GM21786 (cell line): Measurements from ENCODE around the gene ASGR2.
"Not testable (repeated sequence)": the region's sequence is repeated elsewhere in the genome, so short reads cannot be mapped to it uniquely, and the experiment has no call there.

Experiments
- ATAC-seq: cut with Tn5 transposase; IDR thresholded peaks from one replicate; pipeline ENCODE4 v1.9.1; 2021; ENCODE audit not compliant: unreplicated experiment

The ASGR2 gene

DNA sequence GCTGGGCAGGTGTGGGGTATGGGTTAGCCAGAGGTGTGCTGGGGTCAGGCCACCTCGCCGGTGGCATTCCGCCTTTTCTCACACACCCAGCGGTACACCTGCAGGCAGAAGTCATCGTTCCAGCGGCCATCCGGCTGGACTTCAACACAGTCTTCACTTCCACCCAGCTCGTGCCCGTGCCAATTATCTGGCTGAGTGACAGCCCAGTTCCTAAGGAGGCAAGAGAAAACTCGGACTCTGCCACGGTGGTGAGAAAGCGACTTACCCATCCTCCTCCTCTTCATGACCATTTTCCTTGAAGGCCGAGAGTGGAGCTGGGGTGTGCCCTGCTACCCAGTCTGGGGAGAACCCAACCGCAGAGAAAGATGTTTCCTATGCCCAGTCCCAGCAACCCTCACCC is 13.1 kb downstream of the ASGR2 start:
- ATAC-seq = no peak

DNA sequence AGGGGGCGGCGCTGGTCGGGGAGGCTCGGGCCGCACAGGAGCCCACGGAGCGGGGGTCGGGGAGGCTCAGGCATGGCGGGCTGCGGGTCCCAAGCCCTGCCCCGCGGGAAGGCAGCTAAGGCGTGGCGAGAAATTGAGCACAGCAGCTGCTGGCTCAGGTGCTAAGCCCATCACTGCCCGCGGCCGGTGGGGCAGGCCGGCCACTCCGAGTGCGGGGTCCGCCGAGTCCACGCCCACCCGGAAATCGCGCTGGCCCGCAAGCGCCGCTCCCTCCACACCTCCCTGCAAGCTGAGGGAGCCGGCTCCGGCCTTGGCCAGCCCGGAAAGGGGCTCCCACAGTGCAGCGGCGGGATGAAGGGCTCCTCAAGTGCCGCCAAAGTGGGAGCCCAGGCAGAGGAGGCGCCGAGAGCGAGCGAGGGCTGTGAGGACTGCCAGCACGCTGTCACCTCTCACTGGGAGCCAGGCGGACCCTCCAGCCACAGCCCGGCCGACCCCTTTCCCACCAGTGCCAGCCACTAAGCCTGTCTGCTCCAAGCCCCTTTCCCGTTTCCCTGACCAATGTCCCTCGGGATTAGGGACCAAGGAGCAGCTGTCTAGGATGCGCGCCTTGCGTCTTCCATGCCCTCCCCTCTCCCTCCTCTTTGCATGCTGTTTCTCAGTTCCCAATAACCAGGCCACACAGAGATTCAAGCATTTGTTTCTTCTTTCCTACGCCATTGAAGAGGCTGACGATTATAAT is 13.8 kb downstream of the ASGR2 start:
- not testable (repeated sequence) for ATAC-seq

DNA sequence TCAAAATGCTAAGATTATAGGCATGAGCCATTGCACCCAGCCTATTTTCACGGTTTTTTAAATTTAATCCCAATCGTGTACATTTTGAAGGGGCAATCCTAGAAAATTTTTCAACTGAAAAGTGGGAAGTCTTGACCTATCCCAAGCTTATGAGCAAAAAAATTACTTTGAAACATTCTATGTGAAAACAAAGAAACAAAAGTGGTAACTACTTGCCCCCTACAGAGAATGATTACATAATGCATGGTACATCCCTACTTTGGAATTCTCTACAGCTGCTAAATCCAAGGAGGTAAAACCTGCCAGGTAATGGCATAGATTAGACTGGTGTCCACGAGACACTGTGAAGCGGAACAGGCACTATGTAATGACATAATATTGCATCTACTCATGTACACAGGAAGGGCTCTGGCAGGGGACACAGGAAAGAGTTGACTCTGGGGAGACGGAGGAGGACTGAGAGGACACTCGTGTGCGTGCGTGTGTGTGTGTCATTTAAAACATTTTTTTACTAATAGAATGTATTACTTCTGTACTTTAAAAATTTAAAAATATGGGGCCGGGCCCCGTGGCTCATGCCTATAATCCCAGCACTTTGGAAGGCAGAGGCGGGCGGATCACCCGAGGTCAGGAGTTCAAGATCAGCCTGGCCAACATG is 15.7 kb downstream of the ASGR2 start:
- ATAC-seq = no peak

DNA sequence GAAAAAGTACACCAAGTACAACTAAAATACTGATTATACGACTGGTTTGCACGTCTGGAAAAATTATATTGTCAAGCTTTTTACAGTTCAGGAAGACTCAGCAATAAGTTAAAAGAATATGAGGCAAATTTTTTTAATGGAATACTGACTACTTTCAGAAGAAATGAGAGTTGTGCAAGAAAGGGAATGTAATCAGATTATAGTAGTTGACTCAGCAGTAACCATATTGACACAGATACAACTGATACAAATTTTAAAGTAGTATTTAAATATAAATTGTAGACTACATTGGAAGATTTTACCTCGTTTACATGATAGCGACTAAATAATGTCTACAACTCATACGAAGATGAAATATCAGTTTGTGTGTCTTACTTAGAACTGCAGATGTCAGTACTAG is 16.7 kb downstream of the ASGR2 start:
- no peak for ATAC-seq

DNA sequence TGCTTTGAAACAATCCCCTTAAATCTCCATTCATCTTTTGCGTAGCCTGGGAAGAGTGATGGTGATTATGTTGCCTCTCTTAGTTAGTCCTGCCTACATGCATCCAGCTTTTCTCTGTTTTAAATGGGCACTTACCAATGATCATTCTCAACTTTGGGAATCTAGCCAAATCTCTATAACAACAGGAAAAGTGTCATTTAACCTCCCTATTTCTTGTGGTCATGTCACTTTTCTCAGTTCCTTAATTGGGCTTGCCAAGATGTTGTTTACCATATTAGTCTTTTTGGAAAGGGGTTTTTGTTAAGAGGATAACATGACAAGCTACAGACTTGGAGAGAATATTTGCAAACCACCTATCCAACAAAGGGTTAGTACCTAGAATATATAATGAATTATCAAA is 19.0 kb downstream of the ASGR2 start:
- ATAC-seq = no peak

DNA sequence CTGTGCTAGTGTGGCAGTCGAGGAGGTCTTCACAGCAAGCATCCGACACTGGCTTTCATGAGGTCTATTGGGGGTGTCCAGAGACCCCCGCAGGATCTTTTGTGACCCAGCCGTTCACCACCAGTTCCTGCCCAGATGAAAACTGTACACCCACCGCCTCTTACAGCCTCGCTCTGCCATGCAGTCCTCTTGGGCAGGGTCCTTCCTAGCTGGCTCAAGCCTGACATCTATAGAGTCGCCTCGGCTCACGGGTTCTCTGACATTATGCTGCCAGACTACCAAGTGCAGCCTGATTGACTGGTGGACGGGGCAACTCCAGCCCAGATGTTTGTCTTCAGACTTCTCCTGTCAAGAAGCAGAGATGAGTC is 20.0 kb downstream of the ASGR2 start:
- ATAC-seq = no peak

DNA sequence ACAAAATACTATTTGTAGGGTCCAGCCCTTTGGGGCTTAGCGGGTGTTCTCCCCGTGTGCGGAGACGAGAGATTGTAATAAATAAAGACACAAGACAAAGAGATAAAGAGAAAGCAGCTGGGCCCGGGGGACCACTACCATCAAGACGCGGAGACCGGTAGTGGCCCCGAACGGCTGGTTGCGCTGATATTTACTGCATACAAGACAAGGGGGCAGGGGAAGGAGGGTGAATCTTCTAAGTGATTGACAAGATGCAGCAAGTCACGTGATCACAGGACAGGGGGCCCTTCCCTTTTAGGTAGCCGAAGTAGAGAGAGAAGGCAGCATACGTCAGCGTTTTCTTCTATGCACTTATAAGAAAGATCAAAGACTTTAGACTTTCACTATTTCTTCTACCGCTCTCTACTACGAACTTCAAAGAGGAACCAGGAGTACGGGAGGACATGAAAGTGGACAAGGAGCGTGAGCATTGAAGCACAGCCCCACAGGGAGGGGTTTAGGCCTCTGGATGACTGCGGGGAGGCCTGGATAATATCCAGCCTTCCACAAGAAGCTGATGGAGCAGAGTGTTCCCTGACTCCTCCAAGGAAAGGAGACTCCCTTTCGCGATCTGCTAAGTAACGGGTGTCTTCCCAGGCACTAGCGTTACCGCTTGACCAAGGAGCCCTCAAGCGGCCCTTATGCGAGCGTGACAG is 23.2 kb downstream of the ASGR2 start:
- ATAC-seq = not testable (repeated sequence)

DNA sequence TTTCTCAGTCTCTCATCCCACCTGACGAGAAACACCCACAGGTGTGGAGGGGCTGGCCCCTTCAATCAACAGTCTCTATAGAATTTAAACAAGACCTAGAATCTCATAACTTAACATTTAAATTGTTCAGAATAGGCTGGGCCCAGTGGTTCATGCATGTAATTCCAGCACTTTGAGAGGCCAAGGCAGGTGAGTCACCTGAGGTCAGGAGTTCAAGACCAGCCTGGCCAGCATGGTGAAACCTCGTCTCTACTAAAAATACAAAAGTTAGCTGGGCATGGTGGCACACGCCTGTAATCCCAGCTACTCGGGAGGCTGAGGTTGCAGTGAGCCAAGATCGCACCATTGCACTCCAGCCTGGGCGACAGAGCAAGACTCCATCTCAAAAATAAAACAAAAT is 25.1 kb downstream of the ASGR2 start:
- not testable (repeated sequence) for ATAC-seq

DNA sequence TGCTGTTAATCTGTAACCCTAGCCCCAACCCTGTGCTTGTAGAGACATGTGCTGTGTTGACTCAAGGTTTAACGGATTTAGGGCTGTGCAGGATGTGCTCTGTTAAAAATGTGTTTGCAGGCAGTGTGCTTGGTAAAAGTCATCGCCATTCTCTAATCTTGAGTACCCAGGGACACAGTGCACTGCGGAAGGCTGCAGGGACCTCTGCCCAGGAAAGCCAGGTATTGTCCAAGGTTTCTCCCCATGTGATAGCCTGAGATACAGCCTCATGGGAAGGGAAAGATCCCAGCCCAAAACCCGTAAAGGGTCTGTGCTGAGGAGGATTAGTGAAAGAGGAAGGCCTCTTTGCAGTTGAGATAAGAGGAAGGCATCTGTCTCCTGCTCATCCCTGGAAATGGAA is 26.2 kb downstream of the ASGR2 start:
- ATAC-seq = not testable (repeated sequence)

DNA sequence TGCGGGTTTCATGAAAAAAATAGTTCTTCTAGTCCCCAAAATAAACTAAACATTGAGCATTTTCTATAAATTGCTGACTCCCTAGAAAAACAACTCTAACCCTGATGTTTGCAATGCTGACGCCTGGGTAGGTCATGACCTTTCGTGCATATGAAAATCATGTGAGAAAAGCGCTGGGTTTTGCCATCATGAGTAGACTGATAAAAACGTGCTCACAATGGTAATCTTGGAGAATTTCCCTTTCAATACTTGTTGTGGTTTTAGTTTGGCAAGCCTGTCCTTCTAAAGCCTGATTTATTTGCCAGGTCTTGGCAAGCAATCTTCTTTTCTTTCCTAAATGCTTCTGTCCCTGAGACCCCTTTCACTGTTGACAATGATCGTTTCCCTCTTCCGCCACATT is 30.5 kb downstream of the ASGR2 start:
- ATAC-seq = no peak

DNA sequence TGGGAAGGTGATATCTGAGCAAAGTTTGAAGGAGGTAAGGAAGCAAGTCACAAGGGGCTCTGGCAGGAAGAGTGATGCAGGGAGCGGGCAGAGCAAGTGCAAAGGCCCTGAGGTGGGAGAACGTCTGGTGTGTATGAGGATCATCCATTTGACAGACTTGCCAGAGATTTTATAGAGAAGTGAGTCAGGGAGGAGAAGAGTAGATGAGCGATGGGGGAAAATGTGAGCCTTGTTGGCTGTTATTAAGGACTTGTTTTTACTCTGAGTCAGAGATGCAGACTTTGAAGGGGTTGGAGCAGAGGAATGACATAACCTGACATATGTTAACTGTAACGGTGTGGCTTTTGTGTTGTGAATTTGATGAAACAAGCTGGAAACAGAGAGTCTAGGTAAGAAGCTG is 31.0 kb downstream of the ASGR2 start:
- ATAC-seq = no peak

DNA sequence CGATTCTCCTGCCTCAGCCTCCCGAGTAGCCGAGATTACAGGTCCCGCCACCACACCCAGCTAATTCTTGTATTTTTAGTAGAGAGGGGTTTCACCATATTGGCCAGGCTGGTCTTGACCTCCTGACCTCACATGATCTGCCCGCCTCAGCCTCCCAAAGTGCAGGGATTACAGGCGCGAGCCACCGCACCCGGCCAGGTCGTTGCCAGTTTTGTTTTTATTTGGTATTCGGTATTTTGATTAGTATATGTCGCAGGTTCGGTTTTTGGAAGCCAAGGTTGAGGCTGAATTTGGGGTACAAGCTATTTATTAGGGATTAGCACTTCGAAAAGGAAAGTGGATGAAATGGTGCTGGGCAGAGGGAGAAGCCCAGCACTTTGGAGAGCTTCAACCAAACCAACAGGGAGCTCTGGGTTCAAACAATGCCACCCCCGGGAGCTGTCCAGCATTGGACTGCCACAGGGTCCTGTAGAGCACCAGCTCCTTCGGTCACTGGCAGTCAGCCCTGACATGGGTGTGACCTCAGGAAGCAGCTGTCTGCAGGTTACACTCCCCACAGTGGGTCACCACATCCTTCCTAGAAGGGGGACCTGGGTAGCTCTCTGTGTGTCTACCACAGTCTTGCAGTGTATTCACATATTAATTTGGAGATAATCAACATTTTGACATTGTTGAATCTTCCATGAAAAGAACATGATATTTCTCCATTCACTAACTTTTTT is 33.1 kb downstream of the ASGR2 start:
- ATAC-seq = no peak

DNA sequence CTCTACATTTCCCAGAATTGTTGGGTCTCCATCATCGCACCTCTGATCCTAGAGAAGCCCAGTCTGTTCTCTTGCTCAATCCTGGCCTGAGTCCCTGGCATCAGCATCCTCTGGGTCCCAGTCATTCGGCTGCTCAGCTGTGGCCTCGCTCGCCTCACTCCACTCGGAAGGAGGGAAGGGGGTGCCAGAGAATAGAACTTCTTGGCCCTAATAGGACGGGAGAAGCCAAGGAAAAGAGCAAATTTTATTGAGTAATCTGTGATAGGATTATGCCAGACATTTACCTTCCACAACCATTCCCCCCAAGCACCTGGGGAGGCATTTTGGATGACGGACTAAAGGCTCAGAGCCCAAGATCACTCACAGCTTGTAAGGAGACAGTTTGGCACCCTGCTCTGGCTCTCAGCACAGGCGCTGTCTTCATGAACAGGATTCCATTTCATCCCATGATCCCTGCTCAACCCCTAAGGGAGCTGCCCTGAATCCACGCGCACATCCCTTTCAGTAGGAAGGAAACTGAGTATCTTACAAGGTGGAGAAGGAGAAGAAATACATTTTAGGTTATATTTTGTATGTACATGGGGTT is 34.1 kb downstream of the ASGR2 start:
- no peak for ATAC-seq

DNA sequence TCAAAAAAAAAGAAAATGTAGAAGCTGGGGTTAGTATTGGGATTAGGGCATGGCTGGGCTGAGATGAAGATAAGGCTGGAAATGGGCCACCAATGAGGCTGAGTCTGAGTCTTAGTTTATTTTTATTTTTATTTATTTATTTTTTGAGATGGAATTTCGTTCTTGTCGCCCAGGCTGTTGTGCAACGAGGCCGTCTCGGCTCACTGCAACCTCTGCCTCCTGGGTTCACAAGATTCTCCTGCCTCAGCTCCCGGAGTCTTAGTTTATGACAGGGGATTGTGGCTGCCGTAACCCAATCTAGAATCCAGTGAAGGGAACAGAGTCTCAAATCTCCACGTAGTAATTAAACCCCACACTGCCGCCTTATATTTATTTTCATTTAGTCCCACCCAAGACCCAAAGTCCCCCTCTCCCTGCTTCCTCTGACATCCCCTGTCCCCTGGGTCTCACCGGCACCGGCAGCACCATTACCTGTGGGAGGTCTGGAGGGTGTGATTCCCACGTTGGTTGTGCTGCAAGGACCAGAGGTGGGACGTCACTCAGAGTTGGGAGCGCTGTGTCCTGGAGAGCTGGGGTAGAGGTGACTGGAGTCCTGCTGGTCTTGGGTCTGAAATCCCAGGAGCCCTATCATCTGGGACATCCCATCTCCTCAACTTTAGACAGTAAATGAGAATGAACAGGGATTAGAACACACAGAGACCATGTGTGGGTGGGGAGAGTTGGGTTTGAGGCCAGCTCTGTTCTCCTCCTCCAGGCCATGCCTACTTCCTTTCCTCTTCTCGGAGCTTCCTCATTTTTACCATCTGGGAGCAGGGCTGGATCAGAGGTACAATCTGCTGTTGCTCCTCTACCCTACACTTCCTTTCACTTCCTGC is 34.8 kb downstream of the ASGR2 start, which contains the start of gene CLEC10A:
Gene CLEC10A (minus strand): TSS at position 671 of the 875 bp plus-strand sequence. CDS start 1,439 bp downstream, outside the sequence.
- no peak for ATAC-seq

DNA sequence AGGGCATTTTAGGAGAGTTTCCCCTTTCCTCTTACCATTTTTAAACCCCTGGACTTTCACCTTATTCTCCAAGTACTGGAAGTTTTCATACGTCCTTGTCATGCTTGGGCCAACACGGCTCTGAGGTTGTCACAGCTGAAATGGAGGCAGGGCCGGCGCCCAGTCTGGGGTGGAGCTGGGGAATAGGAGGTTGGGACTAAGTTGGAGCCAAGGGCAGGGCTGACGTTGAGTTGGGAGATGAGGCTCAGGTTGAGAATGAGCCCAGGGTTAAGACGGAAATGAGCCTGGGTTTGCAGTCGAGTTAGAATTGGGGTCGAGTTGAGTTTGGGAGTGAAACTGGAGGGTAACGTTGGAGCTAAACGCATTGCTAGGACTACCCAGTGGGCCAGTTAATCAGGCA is 35.9 kb downstream of the ASGR2 start:
- no peak for ATAC-seq

DNA sequence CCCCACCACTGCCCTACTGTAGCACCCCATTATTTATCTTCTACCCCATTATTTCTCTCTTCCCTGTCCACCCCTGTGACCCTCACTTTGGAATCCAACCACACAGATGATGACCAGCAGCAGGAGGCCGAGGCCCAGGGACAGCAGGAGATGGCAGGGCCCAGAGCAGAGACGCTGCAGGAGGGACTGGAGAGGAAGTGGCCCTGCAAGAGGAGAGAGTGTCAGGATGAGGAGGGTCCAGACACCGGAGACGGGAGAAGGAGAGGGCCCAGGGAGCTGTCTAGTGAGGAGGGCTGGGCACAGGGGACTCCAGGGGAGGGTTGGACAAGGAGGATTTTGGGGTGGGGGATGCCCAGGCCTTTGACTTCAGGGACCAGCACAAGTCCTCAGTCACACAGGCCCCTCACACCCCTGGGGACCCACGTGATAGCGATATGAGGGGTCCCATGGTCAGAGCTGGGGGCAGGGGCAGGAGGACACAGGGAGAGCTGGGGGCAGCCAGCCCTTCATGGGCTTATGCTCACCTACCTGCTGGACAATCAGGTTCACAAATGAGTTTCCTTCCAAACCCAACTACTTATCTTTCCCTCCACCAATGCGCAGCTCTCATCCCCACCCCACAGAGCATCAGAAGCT is 36.6 kb downstream of the ASGR2 start:
- no peak for ATAC-seq

DNA sequence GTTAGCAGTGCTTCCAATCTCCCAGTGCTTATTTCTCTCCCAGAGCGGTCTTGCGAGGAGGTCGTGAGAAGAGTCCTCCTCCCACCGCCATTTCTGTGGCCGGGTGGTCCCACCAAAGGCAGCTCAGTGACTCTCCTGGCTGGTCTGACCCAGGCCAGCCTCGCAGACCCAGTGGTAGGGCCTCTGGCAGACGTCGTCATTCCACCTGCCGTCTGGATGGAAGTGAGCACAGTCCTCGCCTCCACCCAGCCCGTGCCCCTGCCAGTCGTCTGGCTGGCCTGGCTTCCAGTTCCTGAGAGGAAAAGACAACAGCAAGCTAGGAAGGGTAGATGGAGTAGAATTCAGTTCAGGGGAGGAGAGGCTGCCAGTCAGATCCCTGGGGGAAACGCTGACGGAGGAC is 39.7 kb downstream of the ASGR2 start:
- no peak for ATAC-seq

DNA sequence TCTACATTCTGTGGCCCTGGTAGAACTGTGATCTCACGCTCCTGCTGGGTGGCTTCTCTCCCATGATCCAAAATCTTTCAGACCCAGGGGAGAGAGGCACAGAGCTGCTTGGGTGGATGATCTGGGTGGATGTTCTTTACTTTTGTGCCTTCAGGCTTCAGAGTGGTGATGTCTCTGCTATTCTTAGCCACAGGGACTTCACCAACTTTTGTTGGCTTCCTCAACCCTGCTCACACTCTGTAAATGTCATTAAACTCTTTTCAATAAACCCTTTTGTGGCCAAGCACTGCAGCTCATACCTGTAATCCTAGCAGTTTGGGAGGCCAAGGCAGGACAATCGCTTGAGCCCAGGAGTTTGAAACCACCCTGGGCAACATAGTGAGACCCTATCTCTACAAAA is 42.2 kb downstream of the ASGR2 start:
- no peak for ATAC-seq

DNA sequence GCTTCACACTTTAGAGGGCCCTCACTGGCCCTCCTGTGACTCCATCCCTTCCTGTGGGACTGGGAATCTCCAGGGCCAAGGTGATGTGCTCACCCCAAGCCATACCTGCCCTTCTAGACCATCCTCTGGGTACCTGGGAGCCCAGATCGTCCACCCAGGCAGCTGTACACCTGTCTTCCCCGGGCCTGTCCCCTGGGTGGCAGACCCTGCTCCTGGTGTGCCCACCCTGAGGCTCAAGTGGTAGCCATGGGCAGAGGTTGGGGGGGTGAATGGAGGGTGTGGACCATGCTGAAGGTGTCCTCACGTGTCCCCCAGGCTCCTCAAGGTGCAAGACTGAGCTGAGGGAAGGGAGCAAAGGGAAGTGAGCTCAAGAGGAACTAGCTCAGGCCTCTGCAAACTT is 43.9 kb downstream of the ASGR2 start:
- no peak for ATAC-seq

DNA sequence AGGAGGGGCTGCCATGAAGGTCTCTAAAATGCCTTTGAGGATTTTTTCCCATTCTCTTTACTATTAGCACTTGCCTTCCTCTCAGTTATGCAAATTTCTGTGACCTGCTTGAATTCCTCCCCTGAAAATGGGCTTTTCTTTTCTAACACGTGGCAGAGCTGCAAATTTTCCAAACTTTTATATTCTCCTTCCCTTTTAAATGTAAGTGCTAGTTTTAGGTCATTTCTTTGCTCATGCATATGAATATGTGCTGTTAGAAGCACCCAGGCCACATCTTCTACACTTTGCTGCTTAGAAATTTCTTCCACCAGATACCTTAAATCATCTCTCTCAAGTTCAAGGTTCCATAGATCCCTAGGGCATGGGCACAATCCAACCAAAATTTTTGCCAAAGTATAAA is 46.4 kb downstream of the ASGR2 start:
- no peak for ATAC-seq
